Mesenchymal stem cell (in vitro differentiated cells and primary cell): ENCODE measurements around the gene PLIN5.

ENCODE experiments used
- DNase-seq: peaks from one replicate; pipeline ENCODE4 v3.0.0-alpha.2; 2013
- H2AFZ ChIP-seq: one replicate; pipeline ENCODE4 v1.6.1; 2013; ENCODE audit warnings: low read depth, mild to moderate bottlenecking, control low read depth, inconsistent platforms, low read length, moderate library complexity
- H2AK5ac ChIP-seq: 2 replicates; pipeline ENCODE4 v1.6.1; 2013; ENCODE audit warnings: low read length, moderate library complexity, mild to moderate bottlenecking, inconsistent platforms; ENCODE audit not compliant: severe bottlenecking
- H2BK120ac ChIP-seq: one replicate; pipeline ENCODE4 v1.6.1; 2013; ENCODE audit warnings: low read depth, mild to moderate bottlenecking, inconsistent platforms, low read length, moderate library complexity
- H2BK12ac ChIP-seq, 2 experiments: one replicate each; pipeline ENCODE4 v1.6.1; 2013; ENCODE audit warnings: inconsistent platforms in 2 of 2, low read length in 2 of 2, mild to moderate bottlenecking in 2 of 2, moderate library complexity in 2 of 2, control low read depth in 1 of 2
- H2BK15ac ChIP-seq: one replicate; pipeline ENCODE4 v1.6.1; 2013; ENCODE audit warnings: mild to moderate bottlenecking, low read depth, inconsistent platforms; ENCODE audit not compliant: poor library complexity, severe bottlenecking
- H2BK5ac ChIP-seq: 2 replicates; pipeline ENCODE4 v1.6.1; 2013; ENCODE audit warnings: low read depth, mild to moderate bottlenecking, low read length, control low read depth, inconsistent platforms; ENCODE audit not compliant: poor library complexity, severe bottlenecking
- H3K14ac ChIP-seq, 2 experiments: one replicate each; pipeline ENCODE4 v1.6.1; 2013; ENCODE audit warnings: inconsistent platforms in 2 of 2, low read length in 2 of 2, control low read depth in 1 of 2, mild to moderate bottlenecking in 1 of 2, moderate library complexity in 1 of 2
- H3K18ac ChIP-seq, 2 experiments: one replicate each; pipeline ENCODE4 v1.6.1; 2013; ENCODE audit warnings: inconsistent platforms in 2 of 2, low read length in 2 of 2, control low read depth in 1 of 2, low read depth in 1 of 2, mild to moderate bottlenecking in 1 of 2
- H3K23ac ChIP-seq, 2 experiments: one replicate each; pipeline ENCODE4 v1.6.1; 2013; ENCODE audit warnings: inconsistent platforms in 2 of 2, low read length in 2 of 2, mild to moderate bottlenecking in 2 of 2, moderate library complexity in 2 of 2, control low read depth in 1 of 2
- H3K27ac ChIP-seq: 2 replicates; pipeline ENCODE4 v1.5.1; 2013; ENCODE audit warnings: mild to moderate bottlenecking, moderate library complexity, low read length, control low read depth, inconsistent platforms; ENCODE audit not compliant: poor library complexity, severe bottlenecking
- H3K27me3 ChIP-seq, 2 experiments: 2 replicates each; pipeline versions ENCODE4 v1.6.1 to v1.7.0; 2013; ENCODE audit warnings: low read length in 2 of 2, mild to moderate bottlenecking in 2 of 2, moderate library complexity in 2 of 2, control low read depth in 1 of 2, inconsistent platforms in 1 of 2; ENCODE audit not compliant: control insufficient read depth in 1 of 2, insufficient read depth in 1 of 2
- H3K36me3 ChIP-seq, 2 experiments: 2 replicates each; pipeline versions ENCODE4 v1.6.1 to v1.7.0; 2013; ENCODE audit warnings: low read length in 2 of 2, control low read depth in 1 of 2, inconsistent platforms in 1 of 2, low read depth in 1 of 2, mild to moderate bottlenecking in 1 of 2; ENCODE audit not compliant: insufficient read depth in 2 of 2, control insufficient read depth in 1 of 2
- H3K4ac ChIP-seq, 2 experiments: one replicate each; pipeline ENCODE4 v1.6.1; 2013; ENCODE audit warnings: inconsistent platforms in 2 of 2, low read length in 2 of 2, mild to moderate bottlenecking in 2 of 2, moderate library complexity in 2 of 2, control low read depth in 1 of 2, low read depth in 1 of 2
- H3K4me1 ChIP-seq: 2 replicates; pipeline ENCODE4 v1.6.1; 2013; ENCODE audit warnings: low read depth, low read length, control low read depth; ENCODE audit not compliant: control insufficient read depth, insufficient read depth
- H3K4me2 ChIP-seq: 2 replicates; pipeline ENCODE4 v1.6.1; 2013; ENCODE audit warnings: low read length, mild to moderate bottlenecking, inconsistent platforms; ENCODE audit not compliant: poor library complexity, severe bottlenecking
- H3K4me3 ChIP-seq, 2 experiments: 2 replicates each; pipeline versions ENCODE4 v1.5.1 to v1.7.0; 2013; ENCODE audit warnings: low read length in 2 of 2, mild to moderate bottlenecking in 2 of 2, control low read depth in 1 of 2, low read depth in 1 of 2; ENCODE audit not compliant: insufficient read depth in 1 of 2
- H3K79me1 ChIP-seq: replicated peaks from 2 replicates; pipeline ENCODE4 v1.6.1; 2013; ENCODE audit warnings: mild to moderate bottlenecking, control low read depth, low read length, inconsistent platforms; ENCODE audit not compliant: poor library complexity, severe bottlenecking
- H3K9ac ChIP-seq: 2 replicates; pipeline ENCODE4 v1.7.0; 2013; ENCODE audit warnings: mild to moderate bottlenecking, low read length, moderate library complexity
- H3K9me3 ChIP-seq: 2 replicates; pipeline ENCODE4 v1.7.0; 2013; ENCODE audit warnings: mild to moderate bottlenecking, low read length; ENCODE audit not compliant: control insufficient read depth
- H4K8ac ChIP-seq: one replicate; pipeline ENCODE4 v1.6.1; 2013; ENCODE audit warnings: inconsistent platforms, mild to moderate bottlenecking, low read length, moderate library complexity
- H4K91ac ChIP-seq: one replicate; pipeline ENCODE4 v1.6.1; 2013; ENCODE audit warnings: mild to moderate bottlenecking, low read length, inconsistent platforms
- WGBS: methylation state at CpG from one replicate; pipeline ENCODE4 v1.1.7; 2013; ENCODE audit warnings: mixed read lengths; 5-methylcytosine and 5-hydroxymethylcytosine counted together

Gene PLIN5

GRCh38 chr19:4571305-4571917 is 36.4 kb upstream of the PLIN5 start:
- Histone ChIP-seq H4K91ac (no peak overlapping the region), H3K23ac (no peak overlapping the region), H3K36me3 (no peaks in the 10 kb centered on the region), H3K79me1 (no peaks in the 10 kb centered on the region), H3K4me3 (no peak overlapping the region), H2AFZ (no peak overlapping the region), H4K8ac (no peak overlapping the region), H3K18ac (peak overlapping the region in 1 of 2 experiments; percentile 29), H3K14ac (no peak overlapping the region), H2AK5ac (no peak overlapping the region), H3K9me3 (no peaks in the 10 kb centered on the region), H2BK120ac (no peak overlapping the region), H3K27me3 (peaks cover 4 to 48% of the 10 kb centered on the region in 2 experiments), H3K9ac (no peak overlapping the region), H2BK15ac (peak overlapping the region; percentile 18), H3K4me1 (peaks cover 17% of the 10 kb centered on the region), H2BK5ac (no peak overlapping the region), H3K27ac (no peak overlapping the region), H2BK12ac (no peak overlapping the region), H3K4ac (peak overlapping the region in 1 of 2 experiments; percentile 24), H3K4me2 (no peak overlapping the region)
- WGBS, result 70% methylated on average over 22 of the region's 22 CpGs
- DNase-seq, result no peak

- 93% methylated on average over 5 of the region's 5 CpGs for WGBS
Measured at GRCh38 chr19:4570916-4571304, 35.9 kb upstream of the PLIN5 start.

GRCh38 chr19:4570402-4570801 is 35.4 kb upstream of the PLIN5 start:
- 92% methylated on average over 11 of the region's 11 CpGs for WGBS
- no peak overlapping the region for H2BK15ac ChIP-seq
- H2BK120ac ChIP-seq, result no peak overlapping the region
- no peak overlapping the region for H3K27ac ChIP-seq
- no peak overlapping the region for H2AFZ ChIP-seq
- H2BK12ac ChIP-seq, result no peak overlapping the region
- no peak overlapping the region for H2AK5ac ChIP-seq
- no peak overlapping the region for H3K4me2 ChIP-seq
- no peak overlapping the region for H3K14ac ChIP-seq
- no peak overlapping the region for H3K4ac ChIP-seq
- H4K91ac ChIP-seq, result peak overlapping the region; percentile 11
- no peaks in the 10 kb centered on the region for H3K9me3 ChIP-seq
- H3K23ac ChIP-seq, result no peak overlapping the region
- H2BK5ac ChIP-seq, result no peak overlapping the region
- H3K27me3 ChIP-seq, result peaks cover 4 to 51% of the 10 kb centered on the region in 2 experiments
- no peaks in the 10 kb centered on the region for H3K36me3 ChIP-seq
- no peak overlapping the region for H3K18ac ChIP-seq
- H3K9ac ChIP-seq, result no peak overlapping the region
- no peaks in the 10 kb centered on the region for H3K79me1 ChIP-seq
- peaks cover 11% of the 10 kb centered on the region for H3K4me1 ChIP-seq
- H4K8ac ChIP-seq, result no peak overlapping the region
- no peak for DNase-seq
- no peak overlapping the region for H3K4me3 ChIP-seq

More at GRCh38 chr19:4570916-4571304, 35.9 kb upstream of the PLIN5 start:
- H2BK15ac ChIP-seq, result no peak overlapping the region
- no peak overlapping the region for H2AK5ac ChIP-seq
- no peaks in the 10 kb centered on the region for H3K79me1 ChIP-seq
- DNase-seq, result no peak
- no peak overlapping the region for H3K23ac ChIP-seq
- H3K4me1 ChIP-seq, result peaks cover 16% of the 10 kb centered on the region
- H3K27me3 ChIP-seq, result peaks cover 4 to 51% of the 10 kb centered on the region in 2 experiments
- H3K36me3 ChIP-seq, result no peaks in the 10 kb centered on the region
- no peak overlapping the region for H2BK12ac ChIP-seq
- H4K8ac ChIP-seq, result no peak overlapping the region
- no peak overlapping the region for H2AFZ ChIP-seq
- H3K4ac ChIP-seq, result no peak overlapping the region
- H2BK120ac ChIP-seq, result no peak overlapping the region
- no peak overlapping the region for H2BK5ac ChIP-seq
- no peak overlapping the region for H3K18ac ChIP-seq
- H3K14ac ChIP-seq, result no peak overlapping the region
- no peak overlapping the region for H4K91ac ChIP-seq
- no peak overlapping the region for H3K4me3 ChIP-seq
- no peak overlapping the region for H3K4me2 ChIP-seq
- no peak overlapping the region for H3K9ac ChIP-seq
- no peaks in the 10 kb centered on the region for H3K9me3 ChIP-seq
- H3K27ac ChIP-seq, result no peak overlapping the region

GRCh38 chr19:4568886-4569285 is 33.9 kb upstream of the PLIN5 start:
- H2BK120ac ChIP-seq, result no peak overlapping the region
- 96% methylated on average over 5 of the region's 7 CpGs for WGBS
- H3K18ac ChIP-seq, result no peak overlapping the region
- no peaks in the 10 kb centered on the region for H3K9me3 ChIP-seq
- H2BK15ac ChIP-seq, result no peak overlapping the region
- no peak overlapping the region for H2BK12ac ChIP-seq
- H3K4me1 ChIP-seq, result peaks cover 3% of the 10 kb centered on the region
- H4K91ac ChIP-seq, result no peak overlapping the region
- no peak overlapping the region for H3K14ac ChIP-seq
- no peak overlapping the region for H2BK5ac ChIP-seq
- no peak overlapping the region for H3K27ac ChIP-seq
- H3K79me1 ChIP-seq, result no peaks in the 10 kb centered on the region
- H3K4me3 ChIP-seq, result no peak overlapping the region
- H3K36me3 ChIP-seq, result no peaks in the 10 kb centered on the region
- H3K4ac ChIP-seq, result no peak overlapping the region
- no peak overlapping the region for H4K8ac ChIP-seq
- peak overlapping the region; percentile 37 for H2AK5ac ChIP-seq
- DNase-seq, result no peak
- no peak overlapping the region for H3K23ac ChIP-seq
- no peak overlapping the region for H2AFZ ChIP-seq
- no peak overlapping the region for H3K4me2 ChIP-seq
- H3K9ac ChIP-seq, result no peak overlapping the region
- H3K27me3 ChIP-seq, result peaks cover 4 to 42% of the 10 kb centered on the region in 2 experiments
